Endothelial cell (in vitro differentiated cells): ENCODE results near the gene GTF2F1. TPM values are rescaled to one million over a fixed set of nuclear protein-coding genes. Genes with fewer than 3 reads are reported as not detected.
"Not testable (repeated sequence)": the region's sequence is repeated elsewhere in the genome, so short reads cannot be mapped to it uniquely, and the experiment has no call there.

Experiments used
- DNase-seq: peaks from one replicate; pipeline ENCODE4 v3.0.0; 2021; ENCODE audit warnings: low spot score
- H3K27ac Mint-ChIP-seq: one replicate; pipeline ENCODE4 v1.8.0; 2021; ENCODE audit warnings: mixed read lengths, inconsistent platforms; ENCODE audit not compliant: unreplicated experiment
- H3K27me3 Mint-ChIP-seq: one replicate; pipeline ENCODE4 v1.8.0; 2021; ENCODE audit warnings: mild to moderate bottlenecking, moderate library complexity, mixed read lengths, inconsistent platforms; ENCODE audit not compliant: unreplicated experiment
- H3K36me3 Mint-ChIP-seq: one replicate; pipeline ENCODE4 v1.8.0; 2021; ENCODE audit warnings: mild to moderate bottlenecking, low read depth, mixed read lengths, inconsistent platforms; ENCODE audit not compliant: unreplicated experiment
- H3K4me1 Mint-ChIP-seq: one replicate; pipeline ENCODE4 v1.8.0; 2021; ENCODE audit warnings: mild to moderate bottlenecking, mixed read lengths, inconsistent platforms; ENCODE audit not compliant: unreplicated experiment
- H3K4me3 Mint-ChIP-seq: one replicate; pipeline ENCODE4 v1.8.0; 2021; ENCODE audit warnings: mild to moderate bottlenecking, mixed read lengths, inconsistent platforms; ENCODE audit not compliant: unreplicated experiment
- H3K9me3 Mint-ChIP-seq: one replicate; pipeline ENCODE4 v1.8.0; 2021; ENCODE audit warnings: mixed read lengths, inconsistent platforms; ENCODE audit not compliant: unreplicated experiment
- total RNA-seq: library from RNA; stranded (reverse); fragmentation: NEBNext Ultra II Directional; extraction: Animal tissue kit (Norgen Biotek cat#: 25700); gene quantifications from one replicate; pipeline ENCODE4 v1.2.1, GENCODE V29; 2021; ENCODE audit not compliant: unreplicated experiment
- TF ChIP-seq, protein P1 (sequence below): fragments of 200-600 bp; sonication (generic); IDR thresholded peaks from one replicate; pipeline ENCODE4 v1.5.0; 2021; ENCODE audit warnings: antibody characterized with exemption; ENCODE audit not compliant: unreplicated experiment

Gene GTF2F1
- total RNA-seq, 1 donor from 2014 or later, result 95.5 TPM

DNA sequence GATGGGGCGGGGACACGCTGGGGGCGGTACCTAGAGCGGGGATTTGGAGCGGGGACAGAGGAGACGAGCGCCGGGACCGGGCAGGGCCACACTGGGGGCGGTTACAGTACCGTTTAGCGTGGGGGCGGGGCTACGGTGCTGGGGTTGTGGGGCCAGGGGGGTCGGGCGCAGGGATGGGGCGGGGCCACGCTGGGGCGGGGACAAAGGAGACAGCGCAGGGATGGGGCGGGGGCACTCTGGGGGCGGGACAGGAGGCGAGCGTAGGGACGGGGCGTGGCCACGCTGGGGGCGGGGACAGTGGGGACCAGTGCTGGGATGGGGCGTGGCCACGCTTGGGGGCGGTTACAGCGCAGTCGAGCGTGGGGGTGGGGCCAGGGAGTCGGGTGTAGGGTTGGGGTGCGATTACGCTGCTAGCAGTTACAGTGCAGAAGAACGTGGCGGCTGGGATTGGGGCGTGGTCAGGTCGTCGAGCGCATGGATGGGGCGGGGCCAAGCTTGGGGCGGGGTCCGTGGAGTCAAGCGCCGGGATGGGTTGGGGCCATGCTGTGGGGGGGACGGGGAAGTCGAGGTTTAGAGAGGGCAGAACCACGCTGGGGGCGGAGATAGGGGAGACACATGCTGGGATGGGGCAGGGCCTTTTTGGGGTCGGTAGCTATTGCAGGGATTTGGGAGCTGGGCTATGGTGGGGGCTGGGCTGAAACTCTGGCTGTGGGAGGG is 19.7 kb downstream of the GTF2F1 start:
- Mint-ChIP-seq H3K9me3 (no peaks in the 10 kb centered on the region), H3K4me3 (peak overlapping the region; percentile 89), H3K4me1 (peaks cover 8% of the 10 kb centered on the region), H3K27ac (peak overlapping the region; percentile 72), H3K36me3 (peaks cover 15% of the 10 kb centered on the region), H3K27me3 (peaks cover 15% of the 10 kb centered on the region)
- DNase-seq, result peak; percentile 99
- TF ChIP-seq, protein P1, sequence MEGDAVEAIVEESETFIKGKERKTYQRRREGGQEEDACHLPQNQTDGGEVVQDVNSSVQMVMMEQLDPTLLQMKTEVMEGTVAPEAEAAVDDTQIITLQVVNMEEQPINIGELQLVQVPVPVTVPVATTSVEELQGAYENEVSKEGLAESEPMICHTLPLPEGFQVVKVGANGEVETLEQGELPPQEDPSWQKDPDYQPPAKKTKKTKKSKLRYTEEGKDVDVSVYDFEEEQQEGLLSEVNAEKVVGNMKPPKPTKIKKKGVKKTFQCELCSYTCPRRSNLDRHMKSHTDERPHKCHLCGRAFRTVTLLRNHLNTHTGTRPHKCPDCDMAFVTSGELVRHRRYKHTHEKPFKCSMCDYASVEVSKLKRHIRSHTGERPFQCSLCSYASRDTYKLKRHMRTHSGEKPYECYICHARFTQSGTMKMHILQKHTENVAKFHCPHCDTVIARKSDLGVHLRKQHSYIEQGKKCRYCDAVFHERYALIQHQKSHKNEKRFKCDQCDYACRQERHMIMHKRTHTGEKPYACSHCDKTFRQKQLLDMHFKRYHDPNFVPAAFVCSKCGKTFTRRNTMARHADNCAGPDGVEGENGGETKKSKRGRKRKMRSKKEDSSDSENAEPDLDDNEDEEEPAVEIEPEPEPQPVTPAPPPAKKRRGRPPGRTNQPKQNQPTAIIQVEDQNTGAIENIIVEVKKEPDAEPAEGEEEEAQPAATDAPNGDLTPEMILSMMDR, result no peak

DNA sequence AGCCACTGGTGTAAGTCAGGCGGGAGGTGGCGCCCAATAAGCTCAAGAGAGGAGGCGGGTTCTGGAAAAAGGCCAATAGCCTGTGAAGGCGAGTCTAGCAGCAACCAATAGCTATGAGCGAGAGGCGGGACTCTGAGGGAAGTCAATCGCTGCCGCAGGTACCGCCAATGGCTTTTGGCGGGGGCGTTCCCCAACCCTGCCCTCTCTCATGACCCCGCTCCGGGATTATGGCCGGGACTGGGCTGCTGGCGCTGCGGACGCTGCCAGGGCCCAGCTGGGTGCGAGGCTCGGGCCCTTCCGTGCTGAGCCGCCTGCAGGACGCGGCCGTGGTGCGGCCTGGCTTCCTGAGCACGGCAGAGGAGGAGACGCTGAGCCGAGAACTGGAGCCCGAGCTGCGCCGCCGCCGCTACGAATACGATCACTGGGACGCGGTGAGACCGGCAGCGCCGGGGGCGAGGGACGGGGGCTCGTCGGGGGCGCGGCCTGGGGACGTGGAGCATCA is 20.3 kb downstream of the GTF2F1 start, which contains the start of gene ALKBH7:
TSS of gene ALKBH7 (plus strand) at position 201 of the 502 bp plus-strand sequence. CDS start at position 228, 27 bp downstream.
- Mint-ChIP-seq H3K9me3 (no peaks in the 10 kb centered on the region), H3K27me3 (peaks cover 15% of the 10 kb centered on the region), H3K4me1 (peaks cover 8% of the 10 kb centered on the region), H3K4me3 (peak within 1 kb of the TSS; percentile 89), H3K36me3 (peaks cover 15% of the 10 kb centered on the region), H3K27ac (peak within 1 kb of the TSS; percentile 90)
- peak; percentile 89 for DNase-seq
- TF ChIP-seq, protein P1, result no peak

DNA sequence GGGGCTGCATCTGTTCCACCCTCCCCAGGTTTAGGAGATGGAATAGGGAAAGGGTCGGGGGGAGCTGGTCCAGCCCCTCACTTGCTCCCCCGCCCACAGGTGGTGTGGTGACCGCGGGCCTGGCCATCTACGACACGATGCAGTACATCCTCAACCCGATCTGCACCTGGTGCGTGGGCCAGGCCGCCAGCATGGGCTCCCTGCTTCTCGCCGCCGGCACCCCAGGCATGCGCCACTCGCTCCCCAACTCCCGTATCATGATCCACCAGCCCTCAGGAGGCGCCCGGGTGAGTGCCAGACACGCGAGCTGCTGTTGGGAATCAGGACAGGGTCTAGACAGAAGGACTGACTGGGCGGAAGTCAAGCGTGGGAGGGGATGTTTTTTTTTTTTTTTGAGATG is 28.6 kb downstream of the GTF2F1 start:
- no peak overlapping the region for H3K27ac Mint-ChIP-seq
- H3K36me3 Mint-ChIP-seq, result peaks cover 12% of the 10 kb centered on the region
- peaks cover 5% of the 10 kb centered on the region for H3K9me3 Mint-ChIP-seq
- no peak overlapping the region for H3K4me3 Mint-ChIP-seq
- peaks cover 11% of the 10 kb centered on the region for H3K27me3 Mint-ChIP-seq
- DNase-seq, result no peak
- TF ChIP-seq, protein P1, result no peak
- H3K4me1 Mint-ChIP-seq, result peaks cover 9% of the 10 kb centered on the region

DNA sequence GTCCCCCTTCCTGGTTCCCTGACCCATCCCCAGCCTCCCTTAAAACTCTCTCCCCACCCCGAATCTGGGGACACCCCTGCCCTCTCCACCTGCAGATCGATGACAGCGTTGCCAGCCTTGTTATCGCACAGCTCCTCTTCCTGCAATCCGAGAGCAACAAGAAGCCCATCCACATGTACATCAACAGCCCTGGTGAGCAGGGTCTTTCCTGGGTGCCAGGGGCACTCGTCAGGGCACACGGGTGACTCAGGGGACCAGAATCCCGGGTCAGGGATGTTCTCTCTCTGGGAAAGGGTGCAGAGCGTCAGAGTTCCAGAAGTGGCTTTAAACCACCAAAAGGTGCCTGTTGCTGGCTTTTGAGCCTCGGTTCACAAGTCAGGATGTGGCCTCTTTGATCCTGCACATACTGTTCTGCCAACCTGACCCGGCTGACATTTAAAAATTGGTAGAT is 30.6 kb downstream of the GTF2F1 start:
- Mint-ChIP-seq H3K4me1 (peaks cover 9% of the 10 kb centered on the region), H3K36me3 (peaks cover 9% of the 10 kb centered on the region), H3K4me3 (peak overlapping the region; percentile 93), H3K27me3 (peaks cover 9% of the 10 kb centered on the region), H3K27ac (peak overlapping the region; percentile 57), H3K9me3 (peaks cover 5% of the 10 kb centered on the region)
- no peak for DNase-seq
- TF ChIP-seq, protein P1, result no peak

DNA sequence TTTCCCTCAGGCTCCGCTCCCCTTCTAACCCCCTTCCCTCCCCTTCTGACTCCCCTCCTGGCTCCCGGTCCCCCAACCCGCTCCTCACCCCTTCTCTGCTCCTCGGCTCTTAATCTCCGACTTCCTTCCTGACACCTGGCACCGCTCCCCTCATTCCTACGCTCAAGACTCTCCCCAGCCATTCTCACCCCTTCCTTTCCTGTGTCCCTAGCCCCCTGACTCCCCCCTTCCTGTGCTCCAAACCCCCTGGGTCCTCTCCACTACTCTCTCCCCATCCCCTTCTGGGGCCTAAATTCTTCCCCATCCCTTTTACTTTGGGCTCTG is 31.0 kb downstream of the GTF2F1 start:
- Mint-ChIP-seq H3K4me1 (peaks cover 9% of the 10 kb centered on the region), H3K36me3 (peaks cover 9% of the 10 kb centered on the region), H3K9me3 (peaks cover 5% of the 10 kb centered on the region), H3K4me3 (peak overlapping the region; percentile 93), H3K27me3 (peaks cover 9% of the 10 kb centered on the region), H3K27ac (peak overlapping the region; percentile 57)
- no peak for DNase-seq
- TF ChIP-seq, protein P1, result no peak

DNA sequence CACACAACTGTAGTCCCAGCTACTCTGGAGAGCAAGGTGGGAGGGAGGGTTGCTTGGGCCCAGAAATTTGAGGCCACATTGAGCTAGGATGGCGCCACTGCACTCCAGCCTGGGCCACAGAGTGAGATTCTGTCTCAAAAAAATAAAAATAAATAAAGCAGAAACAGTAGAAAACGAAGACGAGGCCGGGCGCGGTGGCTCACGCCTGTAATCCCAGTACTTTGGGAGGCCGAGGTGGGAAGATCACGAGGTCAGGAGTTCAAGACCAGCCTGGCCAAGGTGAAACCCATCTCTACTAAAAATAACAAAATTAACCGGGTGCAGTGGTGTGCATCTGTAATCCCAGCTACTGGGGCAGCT is 32.1 kb downstream of the GTF2F1 start:
- DNase-seq, H3K36me3 Mint-ChIP-seq, H3K27ac Mint-ChIP-seq, H3K27me3 Mint-ChIP-seq, H3K9me3 Mint-ChIP-seq, H3K4me1 Mint-ChIP-seq: not testable (repeated sequence)
- peak overlapping the region; percentile 93 for H3K4me3 Mint-ChIP-seq

DNA sequence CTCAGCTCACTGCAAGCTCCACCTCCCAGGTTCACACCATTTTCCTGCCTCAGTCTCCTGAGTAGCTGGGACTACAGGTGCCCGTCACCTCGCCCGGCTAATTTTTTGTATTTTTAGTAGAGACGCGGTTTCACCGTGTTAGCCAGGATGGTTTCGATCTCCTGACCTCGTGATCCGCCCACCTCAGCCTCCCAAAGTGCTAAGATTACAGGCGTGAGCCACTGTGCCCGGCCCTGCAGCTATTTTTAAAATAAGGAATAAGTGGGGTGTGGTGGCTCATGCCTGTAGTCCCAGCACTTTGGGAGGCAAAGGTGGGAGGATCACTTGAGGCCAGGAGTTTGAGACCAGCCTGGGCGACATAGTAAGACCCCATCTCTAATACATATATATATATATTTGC is 32.5 kb downstream of the GTF2F1 start:
- not testable (repeated sequence) for H3K4me1 Mint-ChIP-seq, H3K36me3 Mint-ChIP-seq, H3K4me3 Mint-ChIP-seq, H3K27me3 Mint-ChIP-seq, H3K9me3 Mint-ChIP-seq, H3K27ac Mint-ChIP-seq, DNase-seq
